Measurements from ENCODE around the gene IL1B. TPM values are rescaled to one million over a fixed set of nuclear protein-coding genes. Genes with fewer than 3 reads are reported as not detected.
A peak's percentile ranks its signal among the peaks of the same experiment; 100 is the strongest.

Gene IL1B
- total RNA-seq, 2 donors from 2014 or later: 1.0 to 2.6 TPM

- DNase-seq (ENCODE audit: low spot score): no peak
- Histone ChIP-seq H3K4me1 (no peaks in the 10 kb centered on the region), H3K4me3 (no peak overlapping the region), H3K27ac (no peak overlapping the region), H3K9me3 (no peaks in the 10 kb centered on the region), H3K27me3 (no peaks in the 10 kb centered on the region), H3K36me3 (no peaks in the 10 kb centered on the region)
- no peak for TF ChIP-seq CTCF (IDR thresholded peaks at IDR 0.05)
These were observed 40.8 kb downstream of the IL1B start for GRCh38 chr2:112795774-112796173.

GRCh38 chr2:112794841-112795240, 41.7 kb downstream of the IL1B start:
- Histone ChIP-seq H3K4me3 (no peak overlapping the region), H3K36me3 (no peaks in the 10 kb centered on the region), H3K27ac (no peak overlapping the region), H3K27me3 (no peaks in the 10 kb centered on the region), H3K4me1 (no peaks in the 10 kb centered on the region), H3K9me3 (no peaks in the 10 kb centered on the region)
- no peak for TF ChIP-seq CTCF (IDR thresholded peaks at IDR 0.05)
- no peak for DNase-seq (ENCODE audit: low spot score)

GRCh38 chr2:112794131-112794733, 42.3 kb downstream of the IL1B start:
- Histone ChIP-seq H3K27me3 (no peaks in the 10 kb centered on the region), H3K36me3 (no peaks in the 10 kb centered on the region), H3K4me3 (no peak overlapping the region), H3K27ac (no peak overlapping the region), H3K9me3 (no peaks in the 10 kb centered on the region), H3K4me1 (no peaks in the 10 kb centered on the region)
- TF ChIP-seq CTCF (IDR thresholded peaks at IDR 0.05): no peak
- peak; percentile 73 for DNase-seq (ENCODE audit: low spot score)

GRCh38 chr2:112793449-112793978, 43.1 kb downstream of the IL1B start:
- TF ChIP-seq CTCF (IDR thresholded peaks at IDR 0.05): no peak
- H3K4me3 ChIP-seq: no peak overlapping the region
- H3K9me3 ChIP-seq: no peaks in the 10 kb centered on the region
- H3K4me1 ChIP-seq: no peaks in the 10 kb centered on the region
- H3K36me3 ChIP-seq: no peaks in the 10 kb centered on the region
- no peak for DNase-seq (ENCODE audit: low spot score)
- H3K27ac ChIP-seq: no peak overlapping the region
- H3K27me3 ChIP-seq: no peaks in the 10 kb centered on the region

GRCh38 chr2:112792419-112792818, 44.2 kb downstream of the IL1B start:
- Histone ChIP-seq H3K4me3 (no peak overlapping the region), H3K36me3 (no peaks in the 10 kb centered on the region), H3K9me3 (no peaks in the 10 kb centered on the region), H3K27ac (no peak overlapping the region), H3K4me1 (no peaks in the 10 kb centered on the region), H3K27me3 (no peaks in the 10 kb centered on the region)
- no peak for DNase-seq (ENCODE audit: low spot score)
- TF ChIP-seq CTCF (IDR thresholded peaks at IDR 0.05): no peak

GRCh38 chr2:112791693-112792230, 44.8 kb downstream of the IL1B start:
- Histone ChIP-seq H3K27me3 (no peaks in the 10 kb centered on the region), H3K27ac (no peak overlapping the region), H3K9me3 (no peaks in the 10 kb centered on the region), H3K4me1 (no peaks in the 10 kb centered on the region), H3K36me3 (no peaks in the 10 kb centered on the region), H3K4me3 (no peak overlapping the region)
- TF ChIP-seq CTCF (IDR thresholded peaks at IDR 0.05): no peak
- no peak for DNase-seq (ENCODE audit: low spot score)
